A673 (cell line): Measurements from ENCODE around the gene MYO1E.

ENCODE experiments used
- CTCF ChIP-seq: fragments of 300-800, 200-600 bp; sonication (generic); conservative IDR thresholded peaks from 2 replicates; pipeline ENCODE4 v1.5.1; 2017; ENCODE audit warnings: low read depth, mild to moderate bottlenecking, antibody characterized with exemption, low read length, moderate library complexity, mixed read lengths
- EZH2 ChIP-seq: fragments of 200-600 bp; sonication (generic); IDR thresholded peaks from 2 replicates; pipeline ENCODE4 v1.6.1; 2017; ENCODE audit warnings: borderline replicate concordance, low read depth, mild to moderate bottlenecking, mixed read lengths, antibody characterized with exemption, low read length; ENCODE audit not compliant: poor library complexity, severe bottlenecking

- TF ChIP-seq EZH2 (no peak), CTCF (no peak)
Observed at GRCh38 chr15:59398220-59398619, 25.5 kb upstream of the MYO1E start.
